Astrocyte of the cerebellum (primary cell): ENCODE measurements around the gene THADA.

ENCODE experiments used
- DNase-seq: peaks from one replicate; pipeline ENCODE4 v3.0.0-alpha.2; 2011; ENCODE audit warnings: low read depth
- H3K4me3 ChIP-seq: 2 replicates; pipeline ENCODE4 v1.5.1; 2011; ENCODE audit warnings: mild to moderate bottlenecking, low read depth, low read length, moderate library complexity
- in situ Hi-C: cut with HindIII; loops from 2 replicates; pipeline ENCODE4 v1.10.0; 2017; ENCODE audit warnings: low sequenced_read_pairs
- TF ChIP-seq, protein P1 (sequence below): IDR thresholded peaks from 2 replicates; pipeline ENCODE4 v1.5.1; 2012; ENCODE audit warnings: low read length, low read depth, moderate library complexity, mild to moderate bottlenecking; ENCODE audit errors: missing control alignments

The THADA gene

DNA sequence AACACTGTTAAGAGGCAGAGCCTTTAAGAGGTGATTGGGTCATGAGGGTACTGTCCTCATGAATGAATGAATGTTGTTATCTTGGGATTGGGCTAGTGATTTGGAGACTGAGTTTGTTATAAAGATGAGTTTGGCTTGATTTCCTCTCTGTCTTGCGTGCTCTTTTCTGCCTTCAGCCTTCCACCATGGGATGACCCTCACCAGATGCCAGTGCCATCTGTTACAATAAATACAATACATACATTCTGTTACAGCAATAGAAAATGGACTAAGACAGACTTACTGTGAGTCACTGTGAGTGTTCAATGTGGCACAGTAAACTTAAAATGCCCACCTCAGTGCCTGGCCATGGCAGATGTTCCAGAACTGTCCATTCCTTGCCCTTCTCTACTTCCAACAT lies 274.4 kb downstream of the THADA start:
- H3K4me3 ChIP-seq = no peak overlapping the region
- DNase-seq = no peak
- in situ Hi-C loops = no loop called here
- TF ChIP-seq, protein P1, sequence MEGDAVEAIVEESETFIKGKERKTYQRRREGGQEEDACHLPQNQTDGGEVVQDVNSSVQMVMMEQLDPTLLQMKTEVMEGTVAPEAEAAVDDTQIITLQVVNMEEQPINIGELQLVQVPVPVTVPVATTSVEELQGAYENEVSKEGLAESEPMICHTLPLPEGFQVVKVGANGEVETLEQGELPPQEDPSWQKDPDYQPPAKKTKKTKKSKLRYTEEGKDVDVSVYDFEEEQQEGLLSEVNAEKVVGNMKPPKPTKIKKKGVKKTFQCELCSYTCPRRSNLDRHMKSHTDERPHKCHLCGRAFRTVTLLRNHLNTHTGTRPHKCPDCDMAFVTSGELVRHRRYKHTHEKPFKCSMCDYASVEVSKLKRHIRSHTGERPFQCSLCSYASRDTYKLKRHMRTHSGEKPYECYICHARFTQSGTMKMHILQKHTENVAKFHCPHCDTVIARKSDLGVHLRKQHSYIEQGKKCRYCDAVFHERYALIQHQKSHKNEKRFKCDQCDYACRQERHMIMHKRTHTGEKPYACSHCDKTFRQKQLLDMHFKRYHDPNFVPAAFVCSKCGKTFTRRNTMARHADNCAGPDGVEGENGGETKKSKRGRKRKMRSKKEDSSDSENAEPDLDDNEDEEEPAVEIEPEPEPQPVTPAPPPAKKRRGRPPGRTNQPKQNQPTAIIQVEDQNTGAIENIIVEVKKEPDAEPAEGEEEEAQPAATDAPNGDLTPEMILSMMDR = no peak

DNA sequence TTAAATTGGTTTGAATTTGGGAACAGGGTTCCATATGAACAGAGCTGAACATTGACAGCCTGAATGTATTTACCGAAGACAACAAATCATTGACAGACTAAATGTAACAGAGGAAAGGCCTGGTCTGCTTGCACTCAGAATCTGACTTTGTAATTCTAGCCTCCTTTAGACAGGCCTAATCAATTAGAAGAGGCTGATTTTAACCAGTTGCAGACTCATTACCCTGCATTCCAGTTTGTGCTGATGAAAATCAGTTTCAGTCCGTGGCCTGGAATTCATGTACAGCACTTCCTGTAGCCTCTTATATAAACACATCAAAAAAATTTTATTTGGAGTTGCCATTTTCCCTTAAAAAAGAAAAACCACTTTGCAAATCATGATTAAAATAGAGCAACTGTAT lies 276.3 kb downstream of the THADA start:
- no peak for DNase-seq
- TF ChIP-seq, protein P1 = no peak
- no peak overlapping the region for H3K4me3 ChIP-seq
- in situ Hi-C loops = no loop called here

DNA sequence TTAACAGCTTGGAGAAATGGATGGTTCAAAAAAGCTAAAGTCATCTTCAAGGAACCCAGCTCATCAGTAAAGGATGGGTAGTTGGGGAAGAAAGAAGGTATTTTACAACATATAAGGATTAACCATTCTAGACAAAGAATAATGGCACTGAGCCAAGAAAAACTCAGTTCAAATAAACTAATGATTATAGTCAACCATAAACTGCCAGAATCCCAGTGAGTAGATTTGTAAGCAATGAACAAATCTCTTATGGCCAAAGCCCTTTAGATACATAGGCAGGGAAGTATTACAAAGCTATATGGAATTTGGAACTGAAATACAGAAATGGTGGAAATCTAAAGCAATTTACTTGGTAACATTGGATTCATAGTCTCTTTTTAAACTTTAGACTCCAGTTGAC lies 277.0 kb downstream of the THADA start:
- TF ChIP-seq, protein P1 = no peak
- in situ Hi-C loops = no loop called here
- no peak for DNase-seq
- H3K4me3 ChIP-seq = no peak overlapping the region

DNA sequence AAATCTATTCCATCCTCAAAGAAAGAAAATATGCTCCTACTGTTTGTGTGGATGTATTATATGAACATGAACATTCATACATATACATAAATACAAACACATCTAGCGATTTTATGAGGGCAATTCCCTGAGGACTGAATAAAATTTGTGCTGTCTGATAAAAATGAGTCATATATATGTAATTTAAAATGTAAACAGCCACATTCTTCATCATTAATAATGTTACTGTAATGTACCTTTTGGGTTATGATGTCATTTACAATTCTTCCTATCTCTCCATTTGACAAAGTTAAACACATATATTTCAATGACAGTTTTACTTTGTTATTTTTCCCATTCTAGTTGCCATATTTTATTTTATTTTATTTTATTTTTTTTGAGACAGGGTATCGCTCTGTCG lies 278.2 kb downstream of the THADA start:
- in situ Hi-C loops = no loop called here
- TF ChIP-seq, protein P1 = no peak
- no peak overlapping the region for H3K4me3 ChIP-seq
- DNase-seq = no peak

DNA sequence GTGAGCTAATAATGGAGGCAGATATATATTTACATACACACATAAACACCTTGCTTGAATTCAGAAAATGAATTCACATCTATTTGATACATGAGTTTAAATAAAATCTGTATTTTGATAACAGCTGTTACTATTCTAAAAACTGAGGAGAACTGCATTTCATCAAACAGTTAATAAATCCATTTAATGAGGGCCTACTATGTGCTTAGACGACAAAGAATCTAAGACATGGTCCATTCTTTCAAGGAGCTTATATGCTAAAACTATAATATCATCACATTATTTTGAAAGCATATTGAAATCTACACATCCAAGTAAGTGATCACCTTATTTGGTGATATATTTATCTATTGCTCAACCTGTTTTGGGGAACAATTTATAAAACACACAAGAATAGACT lies 278.6 kb downstream of the THADA start:
- no peak for DNase-seq
- in situ Hi-C loops = no loop called here
- TF ChIP-seq, protein P1 = no peak
- no peak overlapping the region for H3K4me3 ChIP-seq

DNA sequence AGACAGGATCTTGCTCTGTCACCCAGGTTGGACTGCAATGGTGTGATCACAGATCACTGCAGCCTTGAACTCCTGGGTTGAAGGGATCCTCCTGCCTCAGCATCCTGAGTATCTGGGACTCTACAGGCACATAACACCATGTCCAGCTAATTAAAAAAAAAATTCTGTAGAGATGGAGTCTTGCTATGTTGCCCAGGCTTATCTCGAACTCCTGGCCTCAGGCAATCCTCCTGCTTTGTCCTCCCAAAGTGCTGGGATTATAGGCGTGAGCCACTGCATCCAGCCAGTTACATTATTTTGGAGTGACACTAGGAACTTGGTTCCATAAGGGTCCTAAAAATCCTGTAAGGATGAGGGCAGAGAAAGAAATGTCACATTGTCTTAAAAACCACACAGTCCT lies 280.4 kb downstream of the THADA start:
- TF ChIP-seq, protein P1 = no peak
- no peak for DNase-seq
- in situ Hi-C loops = no loop called here
- no peak overlapping the region for H3K4me3 ChIP-seq

DNA sequence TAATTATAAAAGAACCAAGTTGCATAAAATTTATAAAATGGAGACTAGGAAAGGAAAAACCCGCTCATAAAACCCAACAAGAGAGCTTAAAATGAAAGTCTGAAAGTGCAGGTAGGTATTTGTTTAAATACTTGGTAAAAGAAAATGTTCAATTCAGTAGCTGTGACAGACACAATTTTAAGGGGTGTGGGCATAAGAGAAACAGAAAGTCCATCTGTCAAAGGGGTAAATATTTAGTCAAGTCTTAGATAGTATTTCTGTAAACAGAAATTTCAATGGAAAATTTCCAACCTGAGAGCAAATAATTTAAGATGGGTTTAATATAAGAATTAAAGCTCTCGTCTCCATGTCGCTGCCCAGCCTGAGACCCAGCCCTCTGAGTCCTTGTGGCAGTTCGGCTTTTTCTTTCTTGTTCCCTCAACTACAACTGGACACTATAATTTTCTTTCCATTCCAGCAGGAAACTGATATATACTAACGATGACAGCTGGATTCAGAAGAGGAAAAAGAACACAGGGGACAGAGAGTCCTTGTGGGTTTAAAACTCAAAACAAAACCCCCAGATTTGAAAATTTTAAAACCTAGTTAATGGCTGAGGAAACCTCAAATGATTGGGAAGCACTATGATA lies 281.4 kb downstream of the THADA start:
- DNase-seq = no peak
- H3K4me3 ChIP-seq = no peak overlapping the region
- in situ Hi-C loops = no loop called here
- TF ChIP-seq, protein P1 = no peak
